ENCODE data around the gene PSMB5.

The PSMB5 gene

GRCh38 chr14:23035303-23036144 lies 824 bp upstream of the PSMB5 start:
- TF ChIP-seq CTCF (IDR thresholded peaks at IDR 0.05) = no peak

- no peak for TF ChIP-seq CTCF (IDR thresholded peaks at IDR 0.05)
Measured at GRCh38 chr14:23033801-23034497, 751 bp downstream of the PSMB5 start.

GRCh38 chr14:23033251-23033727 lies 1.4 kb downstream of the PSMB5 start:
- TF ChIP-seq CTCF (IDR thresholded peaks at IDR 0.05) = no peak

GRCh38 chr14:23030936-23031335 lies 3.8 kb downstream of the PSMB5 start:
- no peak for TF ChIP-seq CTCF (IDR thresholded peaks at IDR 0.05)

- no peak for TF ChIP-seq CTCF (IDR thresholded peaks at IDR 0.05)
Measured at GRCh38 chr14:23028799-23029198, 5.9 kb downstream of the PSMB5 start.

GRCh38 chr14:23025151-23025814 lies 9.4 kb downstream of the PSMB5 start:
- no peak for TF ChIP-seq CTCF (IDR thresholded peaks at IDR 0.05)

GRCh38 chr14:23024612-23025075 lies 10.1 kb downstream of the PSMB5 start:
- TF ChIP-seq CTCF (IDR thresholded peaks at IDR 0.05) = no peak

All from LNCAP (cell line).